OCI-LY1 (cell line): Measurements from ENCODE around the gene GMEB2.
A peak's percentile ranks its signal among the peaks of the same experiment; 100 is the strongest.
"Not testable (repeated sequence)": the region's sequence is repeated elsewhere in the genome, so short reads cannot be mapped to it uniquely, and the experiment has no call there.

ENCODE experiments used
- H2AFZ ChIP-seq: fragments of 200-600 bp; sonication (generic), shearing (Covaris generic); 2 replicates; pipeline ENCODE4 v1.6.0; 2014; ENCODE audit warnings: antibody characterized with exemption, mild to moderate bottlenecking, low read length
- H3F3A ChIP-seq: fragments of 200-600 bp; sonication (generic), shearing (Covaris generic); 2 replicates; pipeline ENCODE4 v1.6.0; 2014; ENCODE audit warnings: mild to moderate bottlenecking, antibody characterized with exemption, low read length, moderate library complexity; ENCODE audit not compliant: insufficient read depth
- H3K27ac ChIP-seq: fragments of 200-600 bp; sonication (generic); 2 replicates; pipeline ENCODE4 v1.5.1; 2014; ENCODE audit warnings: low read length, mixed run types, mild to moderate bottlenecking, low read depth; ENCODE audit not compliant: poor library complexity, severe bottlenecking
- H3K27me3 ChIP-seq: fragments of 200-600 bp; sonication (generic); 2 replicates; pipeline ENCODE4 v1.6.0; 2014; ENCODE audit warnings: antibody characterized with exemption, mild to moderate bottlenecking, low read length, moderate library complexity; ENCODE audit not compliant: insufficient read depth
- H3K36me3 ChIP-seq: fragments of 200-600 bp; sonication (generic); 2 replicates; pipeline ENCODE4 v1.6.1; 2014; ENCODE audit warnings: mild to moderate bottlenecking, antibody characterized with exemption, low read length, moderate library complexity, mixed read lengths; ENCODE audit not compliant: insufficient read depth
- H3K4me1 ChIP-seq: fragments of 200-600 bp; sonication (generic); 2 replicates; pipeline ENCODE4 v1.5.1; 2014; ENCODE audit warnings: mild to moderate bottlenecking, low read length, moderate library complexity; ENCODE audit not compliant: insufficient read depth, severe bottlenecking
- H3K4me2 ChIP-seq: fragments of 200-600 bp; sonication (generic), shearing (Covaris generic); 2 replicates; pipeline ENCODE4 v1.6.1; 2014; ENCODE audit warnings: low read length
- H3K4me3 ChIP-seq: fragments of 200-600 bp; sonication (generic); 2 replicates; pipeline ENCODE4 v1.5.1; 2014; ENCODE audit warnings: low read length, low read depth, mild to moderate bottlenecking, mixed read lengths; ENCODE audit not compliant: poor library complexity, severe bottlenecking
- H3K79me2 ChIP-seq: fragments of 200-600 bp; shearing (Covaris generic); 2 replicates; pipeline ENCODE4 v1.6.1; 2016; ENCODE audit warnings: mixed run types, low read length, mixed read lengths; ENCODE audit not compliant: insufficient read depth
- H3K9ac ChIP-seq: fragments of 200-600 bp; sonication (generic), shearing (Covaris generic); 2 replicates; pipeline ENCODE4 v1.6.1; 2014; ENCODE audit warnings: mild to moderate bottlenecking, low read length, mixed read lengths
- H3K9me2 ChIP-seq: fragments of 200-600 bp; sonication (generic), shearing (Covaris generic); 2 replicates; pipeline ENCODE4 v1.6.1; 2014; ENCODE audit warnings: low read depth, mild to moderate bottlenecking, low read length, mixed read lengths
- H3K9me3 ChIP-seq: fragments of 200-600 bp; shearing (Covaris generic); 2 replicates; pipeline ENCODE4 v1.6.1; 2014; ENCODE audit warnings: low read length, mixed read lengths
- H4K20me1 ChIP-seq: fragments of 200-600 bp; sonication (generic), shearing (Covaris generic); 2 replicates; pipeline ENCODE4 v1.6.0; 2016; ENCODE audit warnings: mild to moderate bottlenecking, low read length; ENCODE audit not compliant: insufficient read depth
- CTCF ChIP-seq: fragments of 200-600 bp; sonication (generic), shearing (Covaris generic); IDR thresholded peaks from 2 replicates; pipeline ENCODE4 v1.5.1; 2017; ENCODE audit warnings: mild to moderate bottlenecking, antibody characterized with exemption, low read length, moderate library complexity, mixed read lengths
- EZH2 ChIP-seq: fragments of 200-600 bp; sonication (generic), shearing (Covaris generic); IDR thresholded peaks from 2 replicates; pipeline ENCODE4 v1.8.0; 2017; ENCODE audit warnings: borderline replicate concordance, mixed run types, mild to moderate bottlenecking, antibody characterized with exemption, low read length, moderate library complexity, mixed read lengths

The GMEB2 gene

GRCh38 chr20:63573647-63574131, 53.2 kb downstream of the GMEB2 start:
- Histone ChIP-seq H3K9me3 (no peaks in the 10 kb centered on the region), H3K36me3 (no peaks in the 10 kb centered on the region), H3K79me2 (no peaks in the 10 kb centered on the region), H3K27me3 (peaks cover 3% of the 10 kb centered on the region; the same call in 1 of the 2 replicates), H3F3A (no peaks in the 10 kb centered on the region), H2AFZ (no peak overlapping the region), H3K9ac (peak overlapping the region; percentile 63), H4K20me1 (no peaks in the 10 kb centered on the region), H3K4me2 (peak overlapping the region; percentile 87), H3K4me1 (peaks cover 11% of the 10 kb centered on the region), H3K4me3 (peak overlapping the region; percentile 67), H3K27ac (no peak overlapping the region), H3K9me2 (no peaks in the 10 kb centered on the region)
- TF ChIP-seq CTCF (no peak), EZH2 (no peak)

GRCh38 chr20:63572788-63573646, 53.9 kb downstream of the GMEB2 start:
- Histone ChIP-seq H3K36me3 (no peaks in the 10 kb centered on the region), H3K9me2 (no peaks in the 10 kb centered on the region), H3K27me3 (peaks cover 3% of the 10 kb centered on the region; the same call in 1 of the 2 replicates), H3F3A (no peaks in the 10 kb centered on the region), H3K9ac (peak overlapping the region; percentile 63; the same call in 1 of the 2 replicates), H4K20me1 (no peaks in the 10 kb centered on the region), H2AFZ (no peak overlapping the region), H3K4me1 (peaks cover 11% of the 10 kb centered on the region), H3K4me3 (peak overlapping the region; percentile 67), H3K79me2 (no peaks in the 10 kb centered on the region), H3K27ac (no peak overlapping the region), H3K4me2 (peak overlapping the region; percentile 87), H3K9me3 (no peaks in the 10 kb centered on the region)
- TF ChIP-seq CTCF, result no peak; the same call in 1 of the 2 replicates
- TF ChIP-seq EZH2, result no peak

GRCh38 chr20:63572071-63572787, 54.7 kb downstream of the GMEB2 start:
- Histone ChIP-seq H3K4me3 (no peak overlapping the region), H4K20me1 (no peaks in the 10 kb centered on the region), H3F3A (no peaks in the 10 kb centered on the region), H3K9me2 (no peaks in the 10 kb centered on the region), H3K27me3 (peaks cover 3% of the 10 kb centered on the region; the same call in 1 of the 2 replicates), H3K79me2 (no peaks in the 10 kb centered on the region), H3K27ac (no peak overlapping the region), H3K4me1 (peaks cover 11% of the 10 kb centered on the region), H2AFZ (no peak overlapping the region), H3K36me3 (no peaks in the 10 kb centered on the region), H3K9ac (no peak overlapping the region), H3K9me3 (no peaks in the 10 kb centered on the region), H3K4me2 (no peak overlapping the region)
- TF ChIP-seq CTCF (no peak), EZH2 (no peak)

GRCh38 chr20:63571087-63571478, 55.8 kb downstream of the GMEB2 start:
- H3K4me1 ChIP-seq, result peaks cover 11% of the 10 kb centered on the region
- not testable (repeated sequence) for H3K9ac ChIP-seq, H3K9me3 ChIP-seq, H2AFZ ChIP-seq, H3K27ac ChIP-seq, H3K4me2 ChIP-seq, H3K4me3 ChIP-seq, H3K36me3 ChIP-seq, H4K20me1 ChIP-seq, H3K79me2 ChIP-seq, H3K9me2 ChIP-seq, H3F3A ChIP-seq
- H3K27me3 ChIP-seq, result peaks cover 10% of the 10 kb centered on the region; the same call in 1 of the 2 replicates
